ENCODE measurements around the gene C5orf34.
"Not testable (repeated sequence)": the region's sequence is repeated elsewhere in the genome, so short reads cannot be mapped to it uniquely, and the experiment has no call there.

Gene C5orf34

GRCh38 chr5:43514816-43515677 is at the start of gene C5orf34:
Gene C5orf34, minus strand, starts transcription at chr5:43515148. Its CDS starts 5,809 bp downstream, at chr5:43509339.
- in situ Hi-C loops (cut with MboI; ENCODE audit: low sequenced_read_pairs) = no loop called here

GRCh38 chr5:43564289-43564850 is 49.4 kb upstream of the C5orf34 start:
- in situ Hi-C loops (cut with MboI; ENCODE audit: low sequenced_read_pairs) = no loop called here

GRCh38 chr5:43563321-43563720 is 48.4 kb upstream of the C5orf34 start:
- in situ Hi-C loops (cut with MboI; ENCODE audit: low sequenced_read_pairs) = no loop called here

GRCh38 chr5:43561356-43561755 is 46.4 kb upstream of the C5orf34 start:
- in situ Hi-C loops (cut with MboI; ENCODE audit: low sequenced_read_pairs) = no loop called here

GRCh38 chr5:43560128-43560527 is 45.2 kb upstream of the C5orf34 start:
- in situ Hi-C loops (cut with MboI; ENCODE audit: low sequenced_read_pairs) = no loop called here

GRCh38 chr5:43556857-43557542 is 42.1 kb upstream of the C5orf34 start, which contains the start of gene PAIP1:
Gene PAIP1, minus strand, starts transcription at chr5:43557077. Its CDS starts 231 bp downstream, at chr5:43556846.
- in situ Hi-C loops (cut with MboI; ENCODE audit: low sequenced_read_pairs) = no loop called here

GRCh38 chr5:43556607-43556856 is 41.6 kb upstream of the C5orf34 start:
- in situ Hi-C loops (cut with MboI; ENCODE audit: low sequenced_read_pairs) = not testable (repeated sequence)

GRCh38 chr5:43555895-43556606 is 41.1 kb upstream of the C5orf34 start:
- in situ Hi-C loops (cut with MboI; ENCODE audit: low sequenced_read_pairs) = no loop called here

GRCh38 chr5:43554497-43554896 is 39.5 kb upstream of the C5orf34 start:
- in situ Hi-C loops (cut with MboI; ENCODE audit: low sequenced_read_pairs) = no loop called here

- in situ Hi-C loops (cut with MboI; ENCODE audit: low sequenced_read_pairs) = no loop called here
Observed at GRCh38 chr5:43553381-43553780, 38.4 kb upstream of the C5orf34 start.

GRCh38 chr5:43551731-43552130 is 36.8 kb upstream of the C5orf34 start:
- in situ Hi-C loops (cut with MboI; ENCODE audit: low sequenced_read_pairs) = no loop called here

- in situ Hi-C loops (cut with MboI; ENCODE audit: low sequenced_read_pairs) = not testable (repeated sequence)
Observed at GRCh38 chr5:43549272-43549671, 34.3 kb upstream of the C5orf34 start.

- in situ Hi-C loops (cut with MboI; ENCODE audit: low sequenced_read_pairs) = no loop called here
Observed at GRCh38 chr5:43548358-43548757, 33.4 kb upstream of the C5orf34 start.

GRCh38 chr5:43547532-43547931 is 32.6 kb upstream of the C5orf34 start:
- in situ Hi-C loops (cut with MboI; ENCODE audit: low sequenced_read_pairs) = no loop called here

GRCh38 chr5:43543434-43543833 is 28.5 kb upstream of the C5orf34 start:
- in situ Hi-C loops (cut with MboI; ENCODE audit: low sequenced_read_pairs) = no loop called here

- in situ Hi-C loops (cut with MboI; ENCODE audit: low sequenced_read_pairs) = no loop called here
Observed at GRCh38 chr5:43540746-43541145, 25.8 kb upstream of the C5orf34 start.

- in situ Hi-C loops (cut with MboI; ENCODE audit: low sequenced_read_pairs) = no loop called here
Observed at GRCh38 chr5:43536972-43537371, 22.0 kb upstream of the C5orf34 start.

- in situ Hi-C loops (cut with MboI; ENCODE audit: low sequenced_read_pairs) = no loop called here
Observed at GRCh38 chr5:43533646-43534045, 18.7 kb upstream of the C5orf34 start.

GRCh38 chr5:43530648-43531047 is 15.7 kb upstream of the C5orf34 start:
- in situ Hi-C loops (cut with MboI; ENCODE audit: low sequenced_read_pairs) = no loop called here

- in situ Hi-C loops (cut with MboI; ENCODE audit: low sequenced_read_pairs) = no loop called here
Observed at GRCh38 chr5:43523662-43524072, 8.7 kb upstream of the C5orf34 start.

GRCh38 chr5:43520615-43521014 is 5.7 kb upstream of the C5orf34 start:
- in situ Hi-C loops (cut with MboI; ENCODE audit: low sequenced_read_pairs) = no loop called here

Measured in HL-60/S4 treated with retinoic acid at 250 ng/mL for 4 days and 3 days (cell line).